ENCODE results near the gene IMMP2L.

GRCh38 chr7:111392294-111392693 lies 170.0 kb downstream of the IMMP2L start:
- TF ChIP-seq CTCF (IDR thresholded peaks at IDR 0.05; ENCODE audit: borderline replicate concordance, extremely low read depth, low read length, poor library complexity, severe bottlenecking) (no peak), EZH2 (IDR thresholded peaks at IDR 0.05; ENCODE audit: borderline replicate concordance, low read depth, low read length, severe bottlenecking) (no peak)
